Stromal cell of bone marrow (primary cell): ENCODE measurements around the gene CALCOCO1.
A peak's percentile ranks its signal among the peaks of the same experiment; 100 is the strongest.

ENCODE experiments used
- DNase-seq: peaks from one replicate; pipeline ENCODE4 v3.0.0-alpha.2; 2012; ENCODE audit warnings: low read depth

The CALCOCO1 gene

GRCh38 chr12:53659571-53659981 lies 67.7 kb downstream of the CALCOCO1 start:
- peak; percentile 58 for DNase-seq

DNA sequence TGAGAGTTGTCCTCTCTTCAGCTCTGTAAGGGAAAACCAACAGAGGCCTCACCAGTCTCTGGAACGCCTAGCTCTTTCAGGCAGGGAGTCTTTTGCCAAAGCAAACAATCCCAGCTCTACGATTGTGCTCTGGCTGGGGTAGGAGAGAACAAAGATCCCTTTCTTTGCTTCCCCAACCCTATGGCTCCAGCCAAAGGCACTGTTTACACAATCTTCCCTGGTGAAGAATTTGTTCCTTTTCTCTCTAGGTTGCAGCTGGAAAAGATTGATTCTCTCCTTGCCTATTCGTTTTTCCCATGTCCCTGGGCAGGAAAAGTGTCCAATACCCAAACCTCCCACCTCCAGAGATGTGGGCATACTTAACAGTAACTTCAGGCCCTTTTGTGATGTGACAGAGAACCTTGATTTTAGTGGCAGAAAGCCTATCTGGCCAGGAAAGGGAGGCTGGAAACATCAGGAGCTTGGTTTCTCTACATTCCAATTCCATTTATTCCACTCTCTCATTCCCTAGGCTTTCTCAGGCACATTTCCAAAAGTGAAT lies 68.2 kb downstream of the CALCOCO1 start:
- DNase-seq, result peak; percentile 92
